Measurements from ENCODE around the gene SRCIN1.

SRCIN1 gene

DNA sequence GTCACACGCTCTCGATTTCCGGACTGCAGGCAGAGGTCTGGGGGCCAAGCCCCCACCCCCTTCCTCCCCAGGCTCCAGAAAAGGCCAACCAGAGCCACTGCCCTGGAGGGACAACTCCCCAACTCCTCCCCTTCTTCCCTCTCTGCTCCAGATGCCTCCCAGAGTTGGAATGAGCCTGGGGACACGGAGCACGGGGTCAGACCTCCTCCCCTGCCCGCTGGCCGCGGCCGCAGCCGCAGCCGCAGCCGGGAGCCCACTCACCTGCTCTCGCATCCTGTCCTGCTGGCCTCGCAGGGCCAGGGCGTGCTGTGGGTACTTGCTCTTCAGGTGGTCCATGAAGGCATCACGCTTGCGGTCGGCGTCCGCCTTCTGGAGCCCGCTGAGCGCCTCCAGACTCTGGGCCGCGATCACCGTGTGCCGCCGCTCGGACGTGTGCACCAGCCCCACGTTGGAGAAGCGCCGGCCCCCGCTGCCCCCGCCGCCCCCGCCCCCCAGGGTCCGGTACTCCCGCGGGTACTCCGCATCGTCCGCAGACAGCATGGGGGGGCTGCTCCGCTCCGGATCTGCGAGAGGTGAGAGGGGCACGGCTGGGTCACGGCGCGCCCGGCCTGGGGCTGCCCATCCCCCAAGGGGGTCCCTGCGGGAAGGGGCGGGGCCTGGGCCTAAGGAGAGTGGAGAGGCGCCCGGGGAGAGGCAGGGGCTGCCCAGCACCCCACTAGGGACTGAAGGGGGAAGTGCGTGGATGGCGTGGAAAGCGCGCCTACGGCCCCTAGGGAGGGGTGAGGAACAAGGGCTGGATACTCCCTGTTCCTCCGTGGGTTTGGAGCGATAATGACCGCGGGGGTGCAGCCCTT, 27.3 kb downstream of the SRCIN1 start:
- no peak for DNase-seq

DNA sequence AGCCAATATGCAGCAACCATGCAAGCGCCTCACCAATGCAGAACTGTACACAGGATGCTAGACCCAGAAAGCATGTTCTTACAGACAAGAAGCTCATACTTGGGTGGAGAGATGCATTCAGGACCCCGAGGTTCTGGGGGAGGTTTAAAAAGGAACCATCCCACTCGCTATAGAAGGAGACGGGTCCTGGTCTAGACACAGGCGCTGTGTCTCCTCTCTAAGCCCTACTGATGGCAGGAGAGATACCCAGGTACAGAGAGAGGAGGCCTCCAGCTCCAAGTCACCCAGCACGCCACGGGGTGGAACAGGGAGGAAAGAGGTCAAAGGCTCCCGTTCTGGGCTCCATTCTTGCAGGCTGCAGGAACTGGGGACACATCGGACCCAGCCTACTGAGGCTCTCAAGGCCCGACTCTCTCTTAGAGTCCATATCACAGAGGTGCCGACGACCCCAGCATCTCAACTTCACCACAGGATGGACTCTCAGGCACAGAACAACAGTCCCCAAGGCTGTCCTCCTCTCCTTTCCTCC, 28.0 kb downstream of the SRCIN1 start:
- DNase-seq, result no peak

DNA sequence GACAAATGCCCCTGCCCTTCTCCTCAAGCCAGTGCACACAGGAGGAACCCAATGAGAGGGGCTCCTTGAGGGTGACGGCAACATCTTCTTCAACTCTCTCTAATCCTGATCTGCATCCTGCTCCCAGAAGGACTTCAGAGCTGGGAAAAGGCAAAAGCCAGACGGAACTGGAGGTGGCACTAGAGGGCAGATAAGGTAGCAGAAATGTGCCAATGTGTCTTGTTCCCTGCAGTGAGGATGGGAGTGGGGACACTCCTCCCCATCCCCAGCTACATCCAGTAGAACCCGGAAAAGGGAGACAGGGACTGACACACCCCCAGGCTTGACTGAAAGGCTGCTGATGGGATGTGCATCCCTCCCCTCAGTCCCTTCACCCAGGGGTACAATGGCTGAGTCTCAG, 28.5 kb downstream of the SRCIN1 start:
- no peak for DNase-seq

DNA sequence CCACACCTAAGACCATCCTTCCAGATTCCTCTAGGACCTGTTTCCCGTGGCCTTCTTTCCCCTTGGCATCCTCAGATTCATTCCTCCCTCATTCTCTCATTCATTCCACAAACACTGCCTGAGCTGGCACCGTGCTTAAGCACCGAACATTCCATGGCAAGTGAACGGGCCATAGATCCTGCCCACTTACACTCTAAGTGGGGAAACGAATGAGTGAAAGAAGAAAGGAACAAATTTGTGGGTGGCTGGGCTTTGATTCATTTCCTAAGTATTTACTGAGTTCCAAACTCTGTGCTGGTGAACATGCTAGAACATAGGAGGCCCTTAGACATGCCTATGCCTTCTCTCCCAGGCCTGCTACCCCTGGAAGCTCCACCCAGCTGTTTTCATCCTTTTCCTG, 30.0 kb downstream of the SRCIN1 start:
- no peak for DNase-seq

DNA sequence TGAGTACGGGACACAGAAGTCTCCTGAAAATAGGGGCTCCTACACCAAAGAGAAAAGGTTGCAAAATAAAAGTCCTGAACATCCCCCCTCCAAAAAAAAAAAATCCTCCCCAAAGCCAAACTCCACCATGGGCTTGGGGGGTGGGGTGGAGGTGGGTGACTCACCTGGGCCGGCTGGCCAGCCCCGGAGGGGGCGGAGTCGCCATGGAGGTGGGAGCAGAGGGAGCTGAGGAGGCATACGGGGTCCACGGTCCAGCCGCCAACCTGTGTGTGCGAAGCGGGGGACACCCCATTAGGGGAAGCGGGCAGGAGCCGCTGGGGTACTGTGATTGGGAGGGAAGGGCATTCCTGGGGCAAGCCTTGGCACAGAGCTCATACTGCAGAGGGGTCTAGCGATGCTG, 31.0 kb downstream of the SRCIN1 start:
- DNase-seq, result no peak

DNA sequence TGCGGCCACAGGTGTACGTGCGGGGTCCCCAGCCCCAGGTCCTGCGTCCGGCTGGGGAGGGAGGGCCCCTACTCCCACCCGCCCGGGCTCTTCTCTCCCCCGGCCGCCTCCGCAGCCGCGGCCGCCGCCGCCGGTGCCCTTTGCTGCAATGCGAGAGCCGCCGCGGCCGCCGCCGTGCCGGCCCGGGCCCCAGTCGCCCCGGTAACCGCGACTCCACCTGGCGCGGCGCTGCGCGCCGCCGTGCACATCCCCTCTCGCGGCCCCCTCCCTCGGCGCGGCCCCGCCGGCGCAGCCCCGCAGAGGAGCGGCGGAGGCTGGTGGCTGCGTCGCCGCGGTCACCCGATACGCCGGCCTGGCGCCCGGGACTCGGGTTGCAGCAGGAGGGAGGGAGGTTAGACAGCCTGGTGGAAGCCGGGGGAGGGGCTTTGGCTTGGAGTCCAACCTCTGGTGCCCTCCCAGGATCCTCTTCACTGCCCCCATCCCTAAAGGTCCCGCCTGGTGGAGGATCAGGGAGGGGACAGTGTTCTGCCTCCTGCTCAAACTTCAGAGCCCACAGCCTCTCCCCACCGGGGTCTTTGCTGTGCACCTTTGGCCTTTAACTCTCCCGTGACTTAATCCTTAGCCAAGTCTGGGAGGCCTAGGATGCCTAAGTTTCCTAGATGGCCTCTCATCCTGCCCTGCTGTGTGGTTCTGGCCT, 32.9 kb downstream of the SRCIN1 start:
- no peak for DNase-seq

DNA sequence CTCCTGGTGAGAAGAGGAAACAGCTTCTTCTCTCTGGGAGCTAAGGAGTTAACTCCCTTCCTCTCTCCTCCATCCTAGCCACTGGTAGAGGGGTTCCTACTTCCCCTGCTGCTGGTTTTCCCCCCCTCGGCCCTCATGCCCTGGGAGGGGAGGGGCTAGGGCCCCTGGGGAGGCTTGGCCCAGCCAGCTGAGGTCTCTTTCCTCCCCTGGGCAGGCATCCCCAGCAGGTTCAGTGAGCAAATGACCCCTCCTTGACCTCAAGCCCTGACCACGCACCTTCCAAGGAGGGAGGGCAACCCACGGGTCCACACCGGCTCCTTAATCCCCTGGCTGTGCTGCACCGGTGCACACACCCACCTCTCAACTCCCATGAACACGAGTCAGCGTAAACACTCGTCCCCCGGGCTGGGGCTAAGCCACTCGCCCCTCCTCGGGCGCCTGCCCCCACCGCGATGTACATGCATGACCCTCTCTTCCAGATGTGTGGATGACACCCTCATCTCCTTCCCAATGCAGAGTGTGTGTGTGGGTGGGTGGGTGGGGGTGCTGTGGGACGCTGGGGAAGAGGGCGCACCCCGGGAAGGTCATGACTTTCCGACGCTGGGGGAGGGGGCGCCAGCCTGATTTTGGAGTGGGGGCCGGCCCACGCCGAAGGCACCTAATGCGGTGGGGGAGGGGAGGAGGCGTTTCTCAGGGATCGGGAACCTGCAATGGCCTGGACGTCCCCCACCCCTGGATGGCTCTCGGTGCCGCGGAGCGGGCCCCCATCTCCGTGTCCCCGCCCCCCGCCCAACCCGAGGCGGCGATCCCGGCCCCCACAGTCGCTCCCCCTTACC, 33.7 kb downstream of the SRCIN1 start:
- DNase-seq, result no peak

DNA sequence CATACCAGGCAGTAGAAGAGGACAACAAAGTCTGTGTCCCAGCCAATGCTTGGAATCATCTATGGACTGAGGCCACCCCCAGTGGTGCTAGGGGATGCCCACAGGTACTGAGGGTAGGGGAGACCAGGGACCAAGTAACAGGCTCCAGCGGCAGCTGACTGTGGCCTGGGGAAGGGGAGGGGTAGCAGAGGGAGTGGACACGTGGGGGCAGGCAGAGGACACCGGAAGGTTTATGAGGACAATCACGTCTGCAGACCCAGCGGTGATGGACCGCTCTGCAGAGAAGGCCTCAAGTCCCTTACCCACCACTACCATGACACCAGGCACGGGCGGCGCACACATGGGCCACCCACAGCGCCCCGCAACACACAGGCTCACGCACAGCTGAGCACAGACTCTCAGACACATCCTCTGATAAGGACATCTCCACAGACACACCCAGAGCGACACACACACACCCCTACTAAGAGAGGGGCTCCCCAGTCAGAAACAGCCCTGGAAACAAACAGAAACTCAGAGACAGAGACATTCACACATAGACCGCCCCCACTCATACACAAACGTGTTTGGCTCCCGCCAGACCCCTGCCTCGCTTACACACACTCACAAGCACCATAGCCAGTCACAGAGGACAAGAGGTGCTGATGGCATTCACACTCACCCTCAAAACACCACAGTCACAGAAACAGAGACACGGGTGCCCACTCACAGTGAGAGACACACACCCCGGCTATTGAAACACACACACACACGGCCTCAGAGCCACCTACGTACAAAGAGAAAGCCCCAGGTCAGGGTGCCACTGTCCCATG, 35.8 kb downstream of the SRCIN1 start:
- no peak for DNase-seq

DNA sequence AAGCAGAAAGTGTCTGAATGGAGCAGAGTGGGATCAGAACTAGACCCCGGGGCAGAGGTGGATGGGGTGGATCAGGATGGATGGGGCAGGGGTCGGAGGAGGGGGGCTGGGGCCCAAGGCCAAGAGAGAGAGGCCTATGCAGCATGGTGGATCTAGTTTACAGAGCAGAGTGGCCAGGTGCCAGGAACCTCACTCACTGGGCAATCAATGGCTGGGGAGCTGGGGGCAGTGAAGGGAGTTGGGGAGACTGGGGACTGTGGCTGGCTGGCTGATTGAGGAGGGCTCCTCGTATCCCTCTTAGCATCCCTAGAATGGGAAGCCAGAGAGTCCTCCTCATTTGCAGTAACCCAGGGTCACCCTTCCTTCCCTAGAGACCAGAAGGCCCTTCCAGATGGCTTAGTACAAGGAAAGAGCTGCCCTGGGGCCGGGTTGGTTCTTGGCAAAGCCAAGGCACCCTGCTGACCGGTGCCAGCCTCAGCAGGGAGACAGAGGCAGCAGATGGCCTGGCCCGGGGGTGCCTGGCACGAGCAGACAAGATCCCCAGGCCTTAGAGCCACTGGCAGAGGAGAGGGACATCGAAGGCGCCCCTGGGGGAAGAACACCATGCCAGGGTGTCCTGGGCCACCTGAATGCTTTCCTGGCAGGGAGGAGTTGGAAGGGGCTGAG, 36.8 kb downstream of the SRCIN1 start:
- no peak for DNase-seq

DNA sequence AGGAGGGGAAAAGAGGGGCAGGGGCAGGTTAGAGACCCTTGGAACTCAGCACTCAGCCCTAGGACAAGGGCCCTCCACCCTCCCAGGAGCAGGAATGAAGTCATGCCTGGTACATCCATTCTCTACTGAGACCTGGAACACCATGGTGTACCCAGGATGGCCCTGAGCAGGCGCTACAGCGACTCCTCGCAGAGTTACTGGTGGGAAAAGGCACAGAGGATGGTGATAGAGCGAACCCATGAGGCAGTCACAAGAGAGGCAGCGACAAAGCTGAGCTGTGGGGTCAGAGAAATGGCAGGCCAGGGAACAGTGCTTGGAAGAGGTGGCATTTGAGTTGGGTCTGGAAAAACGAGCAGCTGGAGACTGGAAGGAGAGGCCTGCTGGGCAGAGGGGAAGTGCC, 37.5 kb downstream of the SRCIN1 start:
- no peak for DNase-seq

DNA sequence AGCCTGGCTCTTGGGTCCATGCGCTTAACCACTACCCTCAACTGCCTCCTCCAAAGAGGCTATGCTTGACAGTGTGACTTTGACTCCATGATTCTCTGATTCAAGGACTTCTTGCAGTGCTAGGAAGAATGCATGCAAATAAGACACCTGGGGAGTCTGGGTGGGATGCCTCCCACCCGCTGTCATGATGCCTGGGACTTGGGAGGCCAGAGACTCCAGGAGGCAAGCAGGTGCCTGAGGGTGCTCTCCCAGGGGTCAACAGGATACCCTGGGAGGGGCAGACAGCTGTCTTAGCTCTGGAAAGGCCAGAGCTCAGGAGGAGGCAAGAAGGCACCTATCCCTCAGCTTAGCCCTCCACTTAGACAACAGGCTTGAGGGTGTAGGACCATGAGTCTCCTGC, 38.4 kb downstream of the SRCIN1 start:
- no peak for DNase-seq

DNA sequence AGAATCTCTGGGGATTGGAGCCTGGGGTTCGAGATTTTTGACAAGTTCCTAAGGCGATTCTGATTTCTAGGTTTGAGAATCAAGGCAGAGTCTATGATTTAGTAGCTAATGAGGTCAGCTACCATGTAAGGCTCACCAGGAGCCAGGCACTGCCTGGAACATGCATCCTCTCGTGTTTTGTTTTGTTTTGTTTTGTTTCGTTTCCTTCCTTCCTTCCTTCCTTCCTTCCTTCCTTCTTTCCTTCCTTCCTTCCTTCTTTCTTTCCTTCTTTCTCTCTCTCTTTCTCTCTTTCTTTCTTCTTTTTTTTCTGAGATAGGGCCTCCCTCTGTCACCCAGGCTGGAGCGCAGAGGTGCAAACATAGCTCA, 39.1 kb downstream of the SRCIN1 start:
- no peak for DNase-seq

DNA sequence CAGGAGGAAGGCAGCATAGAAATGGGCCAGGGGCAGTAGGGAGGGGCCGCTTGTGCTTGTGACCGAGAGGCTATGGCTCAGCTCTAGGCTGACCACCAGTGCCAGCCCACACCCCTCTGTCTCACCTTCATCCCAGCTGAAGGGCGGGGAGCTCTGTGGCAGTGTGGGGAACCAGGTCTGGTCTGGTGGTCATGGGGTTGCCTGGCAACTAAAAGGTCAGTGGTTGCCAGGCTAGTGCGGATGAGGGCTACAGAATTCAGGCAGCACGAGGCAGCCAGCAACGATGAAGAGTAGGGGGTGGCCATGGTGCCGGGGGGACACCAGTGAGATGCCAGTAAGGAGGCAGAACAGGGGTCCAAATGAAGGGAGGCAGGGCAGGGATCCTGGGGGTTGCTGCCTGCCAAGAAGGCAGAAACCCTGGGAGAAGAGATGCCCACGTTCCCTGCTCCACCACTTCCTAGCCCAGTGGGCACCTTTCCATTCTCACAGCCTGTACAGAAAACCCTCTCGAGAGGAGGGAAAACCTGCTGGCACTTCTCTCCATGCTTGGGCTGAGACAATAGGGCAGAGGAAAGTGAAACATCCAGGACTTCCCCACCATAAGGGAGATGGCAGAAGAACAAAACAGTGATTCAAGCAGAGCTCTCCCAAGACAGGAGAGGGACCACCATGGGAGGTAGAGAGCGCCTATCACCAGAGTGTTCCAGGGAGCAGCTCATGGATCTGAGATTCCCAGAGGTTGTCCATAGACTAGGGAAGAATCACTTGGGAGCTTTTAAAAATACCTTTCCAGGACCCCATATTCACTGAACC, 39.7 kb downstream of the SRCIN1 start:
- DNase-seq, result no peak

DNA sequence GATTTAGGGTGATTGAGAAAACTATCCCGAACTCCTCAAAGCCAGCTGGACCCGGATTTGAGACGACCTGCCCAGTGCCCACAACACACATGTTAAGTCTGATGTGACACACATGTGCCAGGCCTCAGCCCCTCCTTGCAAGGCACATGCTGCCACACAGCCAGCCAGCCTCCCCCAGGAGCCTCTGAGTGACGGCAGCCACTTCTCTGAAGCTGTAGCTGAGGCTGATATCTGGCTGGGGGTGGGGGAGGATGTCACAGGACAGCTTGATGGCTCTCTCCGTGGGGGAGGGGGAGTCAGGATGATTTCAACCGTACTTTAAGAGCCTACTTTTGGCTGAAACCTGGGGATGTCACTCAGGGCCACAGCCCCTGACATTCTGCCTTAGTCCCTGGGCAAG, 40.9 kb downstream of the SRCIN1 start:
- DNase-seq, result no peak

DNA sequence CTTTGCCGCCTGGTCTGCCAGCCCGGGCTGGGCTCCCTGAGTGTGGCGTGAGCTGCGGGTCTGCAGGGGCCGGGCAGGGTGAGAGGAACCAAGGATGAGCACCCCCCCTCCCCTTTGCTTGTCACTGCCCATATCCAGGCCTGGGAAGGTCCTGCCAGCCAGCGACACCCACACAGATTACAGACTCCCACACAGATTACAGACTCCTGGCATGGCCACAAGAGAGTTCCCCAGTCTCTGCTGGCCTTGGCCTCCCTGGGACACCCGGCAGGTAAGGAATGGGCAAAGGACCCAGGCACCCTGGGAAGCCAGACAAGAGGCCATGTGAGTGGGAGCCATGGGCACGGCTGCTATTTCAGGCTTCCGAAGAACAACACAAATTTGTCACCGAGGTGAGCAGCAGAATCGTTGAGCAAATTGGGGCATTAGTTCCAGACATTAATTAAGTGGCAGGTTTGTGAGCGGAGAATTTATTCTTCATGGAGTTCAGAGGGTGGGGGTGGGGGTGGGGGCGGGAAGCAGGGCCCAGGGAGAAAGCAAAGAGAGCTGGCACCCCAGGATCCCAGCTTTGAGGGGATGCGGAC, 41.4 kb downstream of the SRCIN1 start:
- DNase-seq, result no peak

DNA sequence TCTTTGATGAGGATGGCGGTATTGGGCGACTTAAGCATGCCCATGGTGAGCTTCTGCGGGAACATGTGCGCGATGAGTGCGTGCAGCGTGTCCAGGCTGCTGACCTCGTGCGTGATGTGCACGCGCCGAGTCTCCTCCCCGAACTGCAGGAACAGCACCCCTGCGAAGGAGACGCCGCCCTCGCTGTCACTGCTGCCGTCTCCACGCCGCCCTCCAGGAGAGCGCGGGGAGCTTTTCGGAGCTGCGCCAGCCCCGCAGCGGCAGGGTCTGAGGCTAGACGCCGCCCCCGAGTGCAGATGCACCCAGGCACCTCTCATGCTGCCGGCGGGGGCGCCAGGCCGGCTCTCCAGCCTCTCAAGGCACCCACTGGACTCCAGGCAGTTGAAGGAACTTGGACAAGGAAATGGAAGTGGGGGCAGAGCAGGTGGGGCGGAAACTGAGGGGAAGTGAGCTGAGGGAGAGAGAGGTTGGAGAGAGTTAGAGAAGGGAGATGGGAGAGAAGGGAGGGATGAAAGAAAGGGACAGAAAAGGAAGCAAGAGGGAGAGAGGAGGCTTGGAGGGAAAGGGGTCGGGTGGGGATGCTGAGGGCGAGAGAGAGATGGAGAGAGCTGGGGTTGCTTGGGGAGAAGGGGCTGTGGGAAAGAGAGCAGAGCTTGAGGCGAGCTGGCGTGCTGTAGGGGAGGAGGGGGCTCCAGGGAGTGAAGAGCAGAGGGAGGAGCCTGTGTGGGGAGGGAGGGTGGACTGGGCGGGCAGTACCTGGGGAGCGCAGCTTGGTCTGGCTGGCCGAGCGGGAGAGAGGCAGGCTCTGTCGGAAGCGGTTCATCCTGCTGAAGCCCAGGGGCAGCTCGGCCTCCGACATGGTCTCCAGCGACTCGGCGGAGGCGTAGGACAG, 42.1 kb downstream of the SRCIN1 start:
- no peak for DNase-seq

DNA sequence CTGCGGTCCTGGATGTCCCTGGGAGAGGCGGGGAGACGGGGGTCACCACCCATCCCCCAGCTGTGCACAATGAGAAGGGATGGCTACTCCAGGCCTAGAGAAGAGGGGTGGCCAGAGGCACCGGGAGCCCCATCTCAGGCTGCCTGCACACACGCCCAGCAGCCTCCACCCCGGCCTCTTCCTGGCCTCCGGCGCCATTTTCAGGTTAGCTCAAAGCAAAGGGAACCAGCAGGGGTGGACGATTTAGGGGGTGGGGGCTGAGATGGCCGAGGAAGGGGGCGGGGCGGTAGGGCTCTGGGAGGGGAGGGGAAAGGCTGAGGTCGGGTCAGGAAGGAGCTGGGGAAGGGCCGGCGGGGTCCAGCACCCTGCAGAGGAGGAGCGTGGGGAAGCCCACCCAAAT, 42.8 kb downstream of the SRCIN1 start:
- DNase-seq, result no peak

DNA sequence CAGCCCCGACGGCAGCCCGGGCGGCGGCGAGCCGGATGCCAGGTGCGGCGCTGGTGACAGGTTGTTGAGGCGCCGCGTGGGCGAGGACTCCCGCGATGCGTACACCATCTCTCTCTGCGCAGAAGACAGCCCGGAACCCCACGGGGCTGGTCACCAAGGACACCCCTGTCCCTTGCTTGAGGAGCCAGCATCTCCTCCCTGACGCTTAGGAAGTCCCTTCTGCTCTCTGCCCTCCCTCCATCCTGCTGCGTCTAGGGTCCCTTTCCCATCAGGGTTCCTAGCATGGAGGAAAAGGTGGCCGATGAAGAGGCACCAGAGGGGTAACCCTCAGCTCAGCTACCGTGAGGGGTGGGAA, 43.6 kb downstream of the SRCIN1 start:
- no peak for DNase-seq

DNA sequence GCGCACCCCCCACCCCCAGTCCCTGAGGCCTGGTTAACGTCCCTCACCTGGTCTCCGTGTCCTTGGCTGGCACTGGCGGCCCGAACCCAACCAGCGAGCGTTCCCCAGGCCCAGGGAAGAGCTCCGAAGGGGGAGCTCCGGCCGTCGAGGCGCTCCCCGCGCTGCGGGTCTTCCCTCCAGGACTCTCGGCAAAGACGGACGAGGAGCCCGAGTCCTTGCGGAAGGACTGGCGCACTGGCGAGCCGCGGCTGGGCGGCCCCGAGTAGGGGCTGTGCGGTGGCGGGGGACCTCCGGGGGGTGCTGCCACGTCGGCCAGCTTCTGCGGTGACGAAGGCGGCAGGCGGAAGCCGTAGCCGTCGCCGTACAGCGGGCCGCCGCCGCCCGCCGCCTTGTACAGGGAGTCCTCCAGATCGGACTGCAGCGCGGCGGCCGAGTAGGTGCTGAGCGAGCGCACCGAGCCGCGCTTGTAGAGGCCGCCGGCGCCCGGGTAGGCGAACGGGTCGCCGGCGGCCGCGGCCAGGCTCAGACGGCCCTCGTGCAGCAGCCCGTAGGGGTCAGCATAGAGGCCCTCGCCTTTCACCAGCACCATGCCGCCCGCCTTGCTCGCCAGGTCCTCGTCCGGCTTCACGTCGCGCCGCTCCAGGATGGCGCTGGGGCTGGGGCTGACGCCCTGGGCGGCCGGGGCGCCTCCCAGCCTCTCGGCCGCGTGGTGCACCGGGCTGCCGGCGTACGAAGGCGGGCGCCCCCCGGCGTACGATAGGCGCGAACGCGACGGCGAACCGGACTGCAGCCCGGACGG, 44.1 kb downstream of the SRCIN1 start:
- DNase-seq, result no peak

Measured in activated CD4-positive, alpha-beta T cell treated with anti-CD3 and anti-CD28 coated beads, Interleukin-2, amount 50 U/mL, for 16 hours (primary cell).